ACC112 (cell line): ENCODE measurements around the gene NHERF2.
A peak's percentile ranks its signal among the peaks of the same experiment; 100 is the strongest.
"Not testable (repeated sequence)": the region's sequence is repeated elsewhere in the genome, so short reads cannot be mapped to it uniquely, and the experiment has no call there.

ENCODE experiments used
- H2AFZ ChIP-seq: fragments of 200-600 bp; sonication (generic); one replicate; pipeline ENCODE4 v1.6.0; 2017; ENCODE audit warnings: antibody characterized with exemption, low read length; ENCODE audit not compliant: unreplicated experiment
- H3K27ac ChIP-seq: fragments of 200-600 bp; sonication (generic); 2 replicates; pipeline ENCODE4 v1.5.1; 2014; ENCODE audit warnings: low read depth, mild to moderate bottlenecking, antibody characterized with exemption, low read length, moderate library complexity
- H3K27me3 ChIP-seq: fragments of 200-600 bp; sonication (generic); 2 replicates; pipeline ENCODE4 v1.6.1; 2014; ENCODE audit warnings: mild to moderate bottlenecking, antibody characterized with exemption, low read length, moderate library complexity, mixed read lengths; ENCODE audit not compliant: insufficient read depth
- H3K36me3 ChIP-seq: fragments of 200-600 bp; sonication (generic); 2 replicates; pipeline ENCODE4 v1.6.1; 2016; ENCODE audit warnings: mild to moderate bottlenecking, antibody characterized with exemption, low read length, moderate library complexity, mixed read lengths; ENCODE audit not compliant: insufficient read depth
- H3K4me1 ChIP-seq: fragments of 200-600 bp; sonication (generic); one replicate; pipeline ENCODE4 v1.6.1; 2016; ENCODE audit warnings: low read length, mixed read lengths; ENCODE audit not compliant: insufficient read depth, unreplicated experiment, control insufficient read depth
- H3K4me3 ChIP-seq: fragments of 200-600 bp; sonication (generic); 2 replicates; pipeline ENCODE4 v1.5.1; 2014; ENCODE audit warnings: mild to moderate bottlenecking, low read depth, low read length
- H3K79me2 ChIP-seq: fragments of 200-600 bp; sonication (generic); one replicate; pipeline ENCODE4 v1.6.0; 2016; ENCODE audit warnings: low read length; ENCODE audit not compliant: control insufficient read depth, unreplicated experiment, insufficient read depth

NHERF2 gene

GRCh38 chr16:2008631-2009163, 18.0 kb upstream of the NHERF2 start:
- Histone ChIP-seq H2AFZ (no peak overlapping the region), H3K27ac (peak overlapping the region; percentile 70), H3K27me3 (no peaks in the 10 kb centered on the region), H3K4me3 (peak overlapping the region; percentile 83), H3K4me1 (peaks cover 28% of the 10 kb centered on the region), H3K79me2 (peaks cover 66% of the 10 kb centered on the region), H3K36me3 (no peaks in the 10 kb centered on the region)

DNA sequence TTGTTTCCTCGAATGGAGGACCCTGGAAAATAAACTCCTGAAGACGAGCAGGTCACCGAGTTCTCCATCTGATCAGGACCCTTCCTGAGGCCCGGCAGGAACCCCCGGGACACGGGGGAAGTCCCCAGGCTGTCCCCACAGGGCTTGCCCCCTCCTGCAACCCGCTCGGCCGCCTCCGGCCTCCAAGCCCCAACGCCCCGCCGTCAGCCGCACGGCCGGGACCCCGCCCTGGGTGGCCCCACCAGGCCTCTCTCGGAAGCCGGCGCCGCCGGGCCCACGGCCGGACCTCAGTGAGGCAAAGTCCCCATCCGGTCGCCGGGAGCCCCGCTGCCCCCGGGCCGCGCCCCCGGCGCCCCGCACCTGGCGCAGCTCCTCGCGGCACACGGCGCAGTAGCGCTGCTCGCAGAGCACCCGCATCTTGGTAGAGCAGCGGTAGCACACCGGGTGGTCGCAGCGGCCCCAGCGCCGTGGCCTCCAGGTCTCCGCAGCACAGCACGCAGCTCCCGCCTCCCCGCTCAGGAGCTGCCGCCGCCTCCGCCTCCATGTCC, 17.5 kb upstream of the NHERF2 start:
- peak overlapping the region; percentile 83 for H3K4me3 ChIP-seq
- no peak overlapping the region for H2AFZ ChIP-seq
- peak overlapping the region; percentile 70 for H3K27ac ChIP-seq
- H3K4me1 ChIP-seq: peaks cover 25% of the 10 kb centered on the region
- peaks cover 62% of the 10 kb centered on the region for H3K79me2 ChIP-seq
- H3K36me3 ChIP-seq: no peaks in the 10 kb centered on the region
- no peaks in the 10 kb centered on the region for H3K27me3 ChIP-seq

GRCh38 chr16:2009791-2010510, 16.8 kb upstream of the NHERF2 start, which contains the start of gene ZNF598:
ZNF598 (minus strand) TSS chr16:2009821.
- Histone ChIP-seq H3K36me3 (no peaks in the 10 kb centered on the region), H2AFZ (peak within 1 kb of the TSS; percentile 57), H3K4me1 (peaks cover 20% of the 10 kb centered on the region), H3K27ac (peak within 1 kb of the TSS; percentile 74), H3K4me3 (peak within 1 kb of the TSS; percentile 83), H3K79me2 (peaks cover 55% of the 10 kb centered on the region), H3K27me3 (no peaks in the 10 kb centered on the region)

DNA sequence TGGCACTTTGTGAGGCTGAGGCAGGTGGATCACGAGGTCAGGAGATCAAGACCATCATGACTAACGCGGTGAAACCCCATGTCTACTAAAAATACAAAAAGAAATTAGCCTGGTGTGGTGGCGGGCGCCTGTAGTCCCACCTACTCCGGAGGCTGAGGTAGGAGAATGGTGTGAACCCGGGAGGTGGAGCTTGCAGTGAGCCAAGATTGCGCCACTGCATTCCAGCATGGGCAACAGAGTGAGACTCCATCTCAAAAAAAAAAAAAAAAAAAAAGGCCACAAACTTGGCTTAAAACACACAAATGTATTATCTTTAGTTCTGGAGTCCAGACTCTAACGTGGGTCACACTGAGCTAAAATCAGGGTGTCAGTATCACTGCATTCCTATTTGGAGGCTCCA, 15.0 kb upstream of the NHERF2 start:
- not testable (repeated sequence) for H3K27ac ChIP-seq, H3K27me3 ChIP-seq, H2AFZ ChIP-seq, H3K4me3 ChIP-seq, H3K36me3 ChIP-seq
- peaks cover 28% of the 10 kb centered on the region for H3K4me1 ChIP-seq
- peaks cover 37% of the 10 kb centered on the region for H3K79me2 ChIP-seq

DNA sequence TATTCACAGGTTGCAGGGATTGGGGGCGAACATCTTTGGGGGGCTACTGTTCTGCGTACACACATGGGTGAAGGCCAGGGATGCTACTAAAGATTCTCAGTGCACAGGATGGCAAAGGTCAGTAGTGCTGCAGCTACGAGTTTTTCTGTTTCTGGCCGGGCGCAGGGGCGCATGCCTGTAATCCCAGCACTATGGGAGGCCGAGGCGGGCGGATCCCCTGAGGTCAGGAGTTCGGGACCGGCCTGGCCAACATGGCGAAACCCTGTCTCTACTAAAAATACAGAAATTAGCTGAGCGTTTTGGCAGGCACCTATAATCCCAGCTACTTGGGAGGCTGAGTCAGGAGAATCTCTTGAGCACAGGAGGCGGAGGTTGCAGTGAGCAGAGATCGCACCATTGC, 13.2 kb upstream of the NHERF2 start:
- Histone ChIP-seq H3K79me2 (peaks cover 19% of the 10 kb centered on the region), H3K27ac (no peak overlapping the region), H3K27me3 (no peaks in the 10 kb centered on the region), H3K4me1 (peaks cover 13% of the 10 kb centered on the region), H2AFZ (no peak overlapping the region), H3K36me3 (no peaks in the 10 kb centered on the region), H3K4me3 (no peak overlapping the region)

- no peaks in the 10 kb centered on the region for H3K36me3 ChIP-seq
- peak overlapping the region; percentile 35; the same call in 1 of the 2 replicates for H3K27ac ChIP-seq
- peaks cover 13% of the 10 kb centered on the region for H3K4me1 ChIP-seq
- peaks cover 11% of the 10 kb centered on the region; the same call in 1 of the 2 replicates for H3K27me3 ChIP-seq
- peaks cover 6% of the 10 kb centered on the region for H3K79me2 ChIP-seq
- H2AFZ ChIP-seq: no peak overlapping the region
- H3K4me3 ChIP-seq: no peak overlapping the region
Measured at GRCh38 chr16:2015117-2015946, 11.4 kb upstream of the NHERF2 start.

- Histone ChIP-seq H3K36me3 (no peaks in the 10 kb centered on the region), H3K27ac (peak overlapping the region; percentile 35; the same call in 1 of the 2 replicates), H3K4me3 (no peak overlapping the region), H3K79me2 (peaks cover under 1% of the 10 kb centered on the region), H2AFZ (no peak overlapping the region), H3K4me1 (peaks cover 9% of the 10 kb centered on the region), H3K27me3 (peaks cover 15% of the 10 kb centered on the region)
Measured at GRCh38 chr16:2015947-2016208, 10.8 kb upstream of the NHERF2 start.

DNA sequence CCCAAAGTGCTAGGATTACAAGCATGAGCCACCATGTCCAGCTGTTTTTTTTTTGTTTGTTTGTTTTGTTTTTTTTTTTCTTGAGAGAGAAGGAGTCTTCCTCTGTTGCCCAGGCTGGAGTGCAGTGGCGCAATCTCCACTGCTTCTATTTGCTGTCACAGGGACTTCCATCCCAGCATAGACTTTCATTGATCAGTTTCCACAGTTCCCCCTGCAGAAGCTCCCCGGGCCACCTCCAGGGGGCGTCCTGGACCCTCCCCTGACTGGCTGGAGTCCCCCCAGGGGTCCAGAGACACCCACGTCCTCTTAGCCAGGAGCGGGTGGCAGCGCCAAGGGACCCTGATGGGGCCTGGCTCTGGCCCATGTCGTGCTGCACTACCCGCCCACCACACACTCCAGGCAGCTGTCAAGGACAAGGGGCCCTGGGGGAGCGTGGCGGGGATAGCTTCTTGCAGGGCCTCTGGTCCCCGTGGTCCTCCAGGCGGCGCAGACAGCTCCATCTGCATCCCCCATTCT, 10.2 kb upstream of the NHERF2 start:
- H3K27ac ChIP-seq: no peak overlapping the region
- H3K4me3 ChIP-seq: no peak overlapping the region

DNA sequence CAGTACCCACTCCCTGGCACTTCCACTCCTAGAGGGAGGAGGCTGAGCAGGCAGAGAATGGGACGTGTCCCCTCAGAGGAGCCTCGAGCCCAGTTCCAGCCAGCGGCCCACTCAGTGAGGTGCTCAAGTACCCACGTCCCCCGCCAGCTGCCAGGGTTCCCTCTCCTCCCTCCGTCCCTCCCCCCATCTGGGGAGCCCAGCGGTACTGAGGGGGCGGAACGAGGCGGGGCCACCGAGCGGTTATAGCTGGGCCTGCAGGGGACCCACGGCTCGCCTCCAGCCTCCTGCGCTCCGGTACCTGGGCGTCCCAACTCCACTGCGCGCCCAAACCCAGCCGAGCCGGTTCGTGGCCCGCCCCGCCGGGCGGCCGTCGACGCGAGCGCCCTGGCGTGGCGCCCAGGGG, 7.2 kb upstream of the NHERF2 start, which contains the start of gene NPW:
TSS of gene NPW (plus strand) at position 268 of the 403 bp plus-strand sequence.
- Histone ChIP-seq H3K36me3 (no peaks in the 10 kb centered on the region), H2AFZ (peak within 1 kb of the TSS; percentile 25), H3K4me3 (peak within 1 kb of the TSS; percentile 51), H3K79me2 (no peaks in the 10 kb centered on the region), H3K4me1 (peaks cover 9% of the 10 kb centered on the region), H3K27ac (no peak within 1 kb of the TSS), H3K27me3 (peaks cover 16% of the 10 kb centered on the region)

More for the DNA sequence above, 10.2 kb upstream of the NHERF2 start:
- H3K27me3 ChIP-seq: peaks cover 16% of the 10 kb centered on the region
- peaks cover 9% of the 10 kb centered on the region for H3K4me1 ChIP-seq
- H3K36me3 ChIP-seq: no peaks in the 10 kb centered on the region
- no peak overlapping the region for H2AFZ ChIP-seq
- no peaks in the 10 kb centered on the region for H3K79me2 ChIP-seq
